HPDE6-E6E7 (cell line): Measurements from ENCODE around the gene EID3.
"Not testable (repeated sequence)": the region's sequence is repeated elsewhere in the genome, so short reads cannot be mapped to it uniquely, and the experiment has no call there.

ENCODE experiments used
- DNase-seq: peaks from one replicate; pipeline ENCODE4 v3.0.0; 2011; ENCODE audit warnings: missing footprints; ENCODE audit errors: extremely low spot score

Gene EID3

DNA sequence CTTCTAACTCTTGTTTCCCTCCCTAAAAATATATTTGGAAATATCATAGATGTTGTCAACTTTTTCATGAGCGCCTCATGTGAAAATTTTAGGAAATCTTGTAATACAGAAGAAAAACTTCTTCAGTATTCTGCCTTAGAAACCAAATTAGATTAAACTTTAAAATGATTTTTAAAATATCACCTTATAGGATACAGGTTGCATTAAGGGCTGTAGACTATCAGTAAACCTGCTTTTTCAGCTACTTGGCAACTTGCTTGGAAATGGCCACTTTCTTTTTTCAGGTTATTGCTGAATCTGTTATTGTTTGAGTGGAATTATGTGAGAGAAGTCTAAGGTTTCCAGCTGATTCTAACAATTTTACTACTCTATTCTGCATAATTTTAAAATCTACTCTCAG, 9.1 kb downstream of the EID3 start:
- DNase-seq = no peak

DNA sequence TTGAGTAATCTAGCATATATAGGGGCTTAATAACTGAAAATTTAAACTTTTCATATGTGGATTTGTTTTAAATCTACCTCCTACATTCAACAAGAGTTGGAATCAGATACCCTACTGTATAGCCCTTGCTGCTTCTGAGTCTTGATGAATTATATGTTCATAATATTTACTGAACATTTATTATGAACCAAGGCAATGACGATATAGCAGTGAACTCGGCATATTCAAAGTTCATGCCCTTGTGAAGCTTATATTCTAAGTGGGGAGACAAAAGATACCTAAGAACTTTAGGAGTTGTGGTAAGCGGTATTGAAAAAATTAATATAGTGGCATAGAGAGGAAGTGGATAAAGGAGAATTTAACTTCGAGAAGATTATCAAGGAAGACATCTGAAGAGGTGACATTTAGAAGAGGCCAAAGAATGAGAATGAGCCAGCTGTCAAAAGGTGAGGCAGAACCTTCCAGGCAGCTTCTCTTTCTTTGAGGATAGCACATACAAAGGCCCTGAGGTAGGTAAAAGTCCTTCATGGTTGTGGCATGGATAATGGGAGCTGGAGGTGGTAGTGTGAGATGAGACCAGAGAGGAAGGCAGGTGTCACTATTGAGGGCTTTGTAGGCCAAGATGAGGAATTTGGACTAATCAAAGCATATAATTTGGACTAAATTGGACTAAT, 10.2 kb downstream of the EID3 start:
- DNase-seq = no peak

DNA sequence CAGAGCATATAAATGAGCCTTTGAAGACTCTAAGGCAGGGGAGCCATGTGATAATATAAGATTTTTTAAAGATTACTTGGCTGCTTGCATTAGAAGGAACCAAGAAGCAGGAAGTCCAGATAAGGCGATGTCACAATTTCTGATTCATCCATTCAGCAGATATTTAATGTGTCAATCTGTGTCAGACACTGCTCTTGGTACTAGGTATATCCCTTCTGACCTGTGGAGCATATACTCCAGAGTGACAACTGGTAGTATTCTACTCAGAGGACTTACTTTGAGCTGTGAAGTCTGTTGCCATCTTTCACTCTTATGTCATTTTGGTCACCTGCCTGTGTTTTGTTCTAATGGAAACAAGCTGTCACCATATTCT, 10.7 kb downstream of the EID3 start:
- DNase-seq = no peak

DNA sequence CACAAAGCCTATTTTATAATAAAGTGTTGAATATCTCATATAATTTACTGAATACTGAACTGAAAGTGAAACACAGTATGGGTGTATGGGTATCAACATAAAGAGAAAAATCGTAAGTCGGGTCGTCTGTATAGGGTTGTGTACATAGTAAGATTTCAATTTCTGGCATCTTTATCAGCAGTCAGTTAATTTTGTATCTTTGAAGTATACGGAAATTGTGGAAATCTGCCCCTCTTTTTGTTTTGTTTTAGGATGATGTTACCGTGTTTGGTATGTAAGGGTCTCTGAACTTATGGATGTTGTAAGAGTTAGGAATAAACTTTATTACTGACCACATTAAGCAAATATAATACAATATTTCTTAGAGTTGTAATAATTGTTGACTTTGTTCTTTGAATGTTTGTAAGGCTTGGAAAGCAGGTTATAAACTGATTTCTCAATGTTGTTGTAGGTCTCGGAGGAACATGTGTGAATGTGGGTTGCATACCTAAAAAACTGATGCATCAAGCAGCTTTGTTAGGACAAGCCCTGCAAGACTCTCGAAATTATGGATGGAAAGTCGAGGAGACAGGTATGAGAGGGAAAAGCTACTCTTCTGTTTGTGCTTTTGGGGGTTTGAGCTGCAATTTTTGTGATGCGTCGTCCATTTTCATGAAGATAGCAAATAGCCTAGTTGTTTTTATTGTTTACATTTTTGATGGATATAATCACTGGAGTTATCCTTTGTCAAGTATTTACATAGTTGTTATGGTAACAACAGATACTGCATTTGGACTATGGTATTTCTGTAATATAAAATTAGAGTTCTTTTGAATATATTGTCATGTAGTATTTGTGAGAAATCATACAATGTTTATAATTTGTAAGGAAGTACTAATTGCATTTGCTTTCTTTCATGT, 12.0 kb downstream of the EID3 start:
- DNase-seq = no peak

DNA sequence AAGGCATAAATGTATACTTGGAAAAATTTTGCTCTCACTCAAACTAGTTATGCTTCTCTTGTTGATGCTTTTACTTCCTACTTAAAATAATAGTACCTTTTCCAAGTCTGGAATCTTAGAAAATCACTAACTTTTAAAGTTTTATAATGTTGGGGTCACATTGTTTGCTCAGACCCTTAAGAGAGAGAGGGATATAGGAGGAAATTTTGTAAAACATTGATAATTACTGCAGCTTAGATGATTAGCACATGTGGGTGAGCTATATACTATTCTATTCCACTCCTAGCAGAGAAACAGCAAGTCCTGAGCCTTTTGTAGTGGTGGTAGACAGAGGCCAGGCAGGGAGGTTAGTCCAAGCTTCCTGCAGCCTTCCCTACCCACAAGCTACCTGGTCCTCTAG, 13.4 kb downstream of the EID3 start:
- DNase-seq = no peak

DNA sequence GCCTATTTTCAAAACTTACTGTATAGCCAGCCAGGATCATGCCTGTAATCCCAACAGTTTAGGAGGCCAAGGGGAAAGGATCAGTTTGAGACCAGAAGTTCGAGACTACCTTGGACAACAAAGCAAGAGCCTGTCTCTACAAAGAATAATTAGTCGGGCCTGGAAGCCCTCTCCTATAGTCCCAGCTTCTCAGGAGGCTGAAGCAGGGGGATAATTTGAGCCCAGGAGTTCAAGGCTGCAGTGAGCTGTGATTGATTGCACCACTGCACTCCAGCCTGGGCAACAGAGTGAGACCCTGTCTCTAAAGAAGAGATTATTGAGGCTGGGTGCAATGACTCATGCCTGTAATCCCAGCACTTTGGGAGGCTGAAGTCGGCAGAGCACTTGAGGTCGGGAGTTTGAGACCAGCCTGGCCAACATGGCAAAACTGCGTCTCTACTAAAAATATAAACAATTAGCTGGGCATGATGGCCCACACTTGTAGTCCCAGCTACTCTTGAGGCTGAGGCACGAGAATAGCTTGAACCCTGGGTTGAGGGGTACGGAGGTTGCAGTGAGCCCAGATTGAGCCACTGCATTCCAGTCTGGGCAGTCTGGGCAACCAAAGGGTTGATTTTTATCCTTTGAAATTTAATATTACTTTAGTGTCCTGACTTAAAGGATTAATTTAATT, 14.1 kb downstream of the EID3 start:
- no peak for DNase-seq

DNA sequence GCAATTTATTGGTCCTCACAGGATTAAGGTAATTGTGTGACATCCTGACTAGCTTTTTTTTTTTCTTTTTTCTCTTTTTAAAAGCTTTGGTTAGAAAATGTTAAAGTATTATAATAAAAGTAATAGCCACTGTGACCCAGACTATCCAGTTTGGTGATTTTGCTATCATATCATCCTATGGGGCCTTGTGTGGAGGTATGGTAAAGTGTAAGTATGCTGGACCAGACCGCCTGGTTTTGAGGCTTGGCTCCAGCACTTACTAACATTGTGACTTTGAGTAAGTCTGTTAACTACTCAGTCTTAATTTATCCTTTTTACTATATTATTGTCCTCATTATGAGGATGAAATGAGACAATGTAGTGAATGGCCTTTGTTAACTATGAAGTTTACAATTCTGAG, 15.5 kb downstream of the EID3 start:
- no peak for DNase-seq

DNA sequence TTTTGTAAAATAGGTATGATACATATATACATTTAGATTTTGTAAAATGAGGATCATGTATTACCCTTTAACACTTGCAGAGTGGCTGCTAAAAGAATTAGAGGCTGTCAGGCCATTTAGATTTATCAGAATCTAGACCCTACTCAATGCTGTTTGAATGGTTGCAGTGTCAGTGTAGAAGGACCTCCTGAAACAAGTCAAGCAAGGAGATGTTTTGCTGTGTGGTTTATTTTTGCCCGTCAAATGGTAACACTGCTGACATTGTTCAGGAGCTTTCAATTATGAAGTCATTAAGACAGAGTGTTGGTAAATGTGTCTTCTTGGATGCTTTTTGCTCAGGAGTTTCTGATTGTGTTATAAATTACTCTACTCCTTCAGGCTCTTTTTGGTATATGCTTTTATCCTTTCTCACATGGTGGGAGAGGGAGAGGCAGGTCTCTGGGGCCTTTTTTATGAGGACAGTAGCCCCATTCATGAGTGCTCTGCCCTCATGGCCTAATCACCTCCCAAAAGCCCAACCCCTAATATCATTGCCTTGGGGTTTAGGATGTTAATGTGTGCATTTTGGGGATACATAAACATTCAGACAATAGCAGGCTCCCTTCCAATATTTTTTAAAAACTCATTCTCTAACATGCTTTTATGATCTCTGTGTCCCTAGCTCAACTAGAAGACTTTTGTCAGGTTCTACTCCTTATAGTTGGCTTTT, 16.5 kb downstream of the EID3 start:
- DNase-seq = no peak

DNA sequence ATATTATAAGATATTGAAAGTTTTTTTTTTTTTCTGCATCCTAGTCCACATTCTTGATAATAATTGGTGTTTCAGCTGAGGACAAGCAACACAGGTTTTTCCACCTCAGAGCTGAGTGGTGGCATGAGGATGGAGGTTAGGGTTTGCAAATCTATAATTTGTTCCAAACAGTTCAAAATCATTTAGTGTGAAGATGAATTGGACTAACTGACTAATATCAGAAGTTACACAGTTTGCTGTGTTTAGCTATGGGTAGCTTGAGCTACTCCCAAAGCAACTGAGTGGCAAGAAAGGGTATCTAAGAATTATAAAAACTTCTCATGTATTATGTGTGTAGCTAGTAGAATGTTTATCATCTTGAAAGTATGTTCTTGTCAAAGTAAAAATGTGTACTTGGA, 17.1 kb downstream of the EID3 start:
- no peak for DNase-seq

DNA sequence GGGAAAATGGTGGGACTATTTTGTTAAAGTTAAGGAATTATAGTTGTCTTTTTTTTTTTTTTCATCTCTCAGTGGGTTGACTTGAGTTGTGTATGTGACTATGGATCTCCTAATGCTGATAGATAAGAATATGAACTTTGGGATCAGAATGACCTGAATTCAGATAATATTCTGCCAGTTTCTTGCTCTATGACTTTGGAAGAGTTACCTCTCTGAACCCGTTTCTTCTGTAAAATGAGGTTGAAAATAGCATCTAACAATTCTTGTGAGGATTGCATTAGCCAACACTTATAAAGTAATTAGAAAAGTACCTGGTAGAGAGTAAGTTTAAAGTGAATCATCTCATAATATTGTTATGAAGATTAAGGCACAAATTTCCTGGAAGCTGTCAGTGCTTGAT, 18.4 kb downstream of the EID3 start:
- DNase-seq = no peak

DNA sequence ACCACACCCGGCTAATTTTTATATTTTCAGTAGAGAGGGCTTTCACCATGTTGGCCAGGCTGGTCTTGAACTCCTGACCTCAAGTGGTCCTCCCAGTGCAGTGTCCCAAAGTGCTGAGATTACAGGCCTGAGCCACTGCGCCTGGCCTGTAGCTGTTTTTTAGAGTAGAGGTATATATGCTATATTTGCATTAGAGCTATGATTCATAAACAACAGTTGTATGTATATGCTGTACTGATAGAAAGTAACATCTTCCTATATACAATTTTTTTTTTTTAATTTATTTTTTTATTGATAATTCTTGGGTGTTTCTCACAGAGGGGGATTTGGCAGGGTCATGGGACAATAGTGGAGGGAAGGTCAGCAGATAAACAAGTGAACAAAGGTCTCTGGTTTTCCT, 19.0 kb downstream of the EID3 start:
- not testable (repeated sequence) for DNase-seq

DNA sequence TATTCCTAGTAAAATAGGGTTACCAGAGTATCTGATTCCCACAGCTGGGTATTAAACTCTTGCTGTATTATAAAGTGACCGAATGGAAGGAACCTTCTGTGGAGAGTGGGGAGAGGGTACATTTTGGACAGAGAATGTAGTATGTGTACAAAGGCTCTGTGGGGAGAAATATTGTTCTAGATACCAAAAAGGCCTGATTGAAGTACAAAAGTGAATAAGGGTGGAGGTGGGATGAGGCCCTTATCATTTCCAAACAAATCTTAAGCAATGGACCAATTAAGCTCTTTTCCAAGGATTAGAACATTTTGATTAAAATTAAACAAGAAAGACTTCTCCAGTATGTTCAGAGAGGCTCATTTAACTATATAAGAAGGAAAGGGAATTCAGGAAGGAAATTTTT, 20.4 kb downstream of the EID3 start:
- DNase-seq = no peak

DNA sequence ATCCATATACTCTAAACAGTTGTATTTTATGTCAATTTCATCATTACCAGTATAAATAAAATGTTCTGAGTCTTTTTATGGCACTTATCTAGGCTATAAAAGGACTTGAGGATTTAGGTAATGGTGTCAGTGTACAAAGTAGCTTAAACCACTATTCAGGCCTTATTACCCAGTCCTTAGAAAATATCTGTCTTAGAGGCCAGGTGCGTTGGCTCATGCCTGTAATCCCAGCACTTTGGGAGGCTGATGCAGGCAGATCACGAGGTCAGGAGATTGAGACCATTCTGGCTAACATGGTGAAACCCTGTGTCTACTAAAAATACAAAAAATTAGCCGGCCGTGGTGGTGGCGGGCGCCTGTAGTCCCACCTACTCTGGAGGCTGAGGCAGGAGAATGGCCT, 24.7 kb downstream of the EID3 start:
- DNase-seq = not testable (repeated sequence)

DNA sequence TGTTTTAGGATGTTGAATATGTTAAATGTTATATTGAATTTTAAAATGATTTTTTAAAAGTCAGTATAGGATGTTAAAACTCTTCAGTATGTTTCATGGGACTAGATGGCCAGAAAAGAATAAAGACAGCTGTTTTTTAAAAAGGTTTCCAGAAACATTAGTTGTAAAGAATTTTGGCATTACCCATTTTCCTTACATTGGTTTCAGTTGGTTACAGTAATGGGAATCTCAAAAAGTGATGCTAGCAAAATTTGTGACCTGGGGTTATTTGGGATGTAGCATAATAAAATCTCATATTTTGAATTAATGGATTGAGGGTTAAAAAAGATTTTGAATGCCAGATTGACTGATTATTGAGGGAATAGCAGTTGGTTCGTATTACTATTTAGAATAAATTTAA, 25.3 kb downstream of the EID3 start:
- DNase-seq = no peak

DNA sequence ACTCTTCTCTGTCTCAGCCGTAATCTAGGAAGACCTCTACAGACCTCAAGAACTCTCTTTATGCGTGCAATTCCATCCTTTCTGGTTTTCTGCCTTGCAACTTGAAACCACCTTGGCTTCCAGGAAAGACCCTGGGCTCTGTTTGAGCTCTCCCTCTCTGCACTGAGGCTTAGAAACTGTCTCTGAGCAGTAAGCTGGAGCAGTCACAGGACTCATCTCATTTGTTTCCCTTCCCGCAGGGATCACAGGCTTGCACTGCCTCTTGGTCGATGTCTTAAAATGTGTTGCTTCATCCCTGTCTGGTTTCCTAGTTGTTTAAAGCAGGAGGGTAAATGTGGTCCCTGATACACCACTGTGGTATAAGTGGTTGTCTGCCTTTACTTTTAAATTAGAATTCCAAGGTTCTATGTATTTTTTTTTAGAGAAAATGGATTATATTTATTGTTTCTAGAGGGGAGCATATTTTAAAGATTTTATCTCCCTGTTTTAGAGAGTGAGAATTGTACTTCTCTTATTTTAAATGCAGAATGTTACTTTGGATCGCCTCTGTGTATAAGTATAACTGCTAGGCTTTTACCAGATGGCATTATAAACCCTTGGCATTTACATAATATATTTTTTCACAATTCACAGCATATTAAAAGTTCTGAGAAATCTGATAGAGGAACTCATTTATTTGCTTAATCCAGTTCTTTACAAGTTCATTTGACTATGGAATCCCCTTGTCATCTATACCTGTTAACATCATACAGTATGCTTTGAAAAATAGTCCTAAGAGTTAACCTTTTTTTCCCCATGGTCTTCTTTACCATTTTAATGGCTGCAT, 26.4 kb downstream of the EID3 start:
- DNase-seq = no peak

DNA sequence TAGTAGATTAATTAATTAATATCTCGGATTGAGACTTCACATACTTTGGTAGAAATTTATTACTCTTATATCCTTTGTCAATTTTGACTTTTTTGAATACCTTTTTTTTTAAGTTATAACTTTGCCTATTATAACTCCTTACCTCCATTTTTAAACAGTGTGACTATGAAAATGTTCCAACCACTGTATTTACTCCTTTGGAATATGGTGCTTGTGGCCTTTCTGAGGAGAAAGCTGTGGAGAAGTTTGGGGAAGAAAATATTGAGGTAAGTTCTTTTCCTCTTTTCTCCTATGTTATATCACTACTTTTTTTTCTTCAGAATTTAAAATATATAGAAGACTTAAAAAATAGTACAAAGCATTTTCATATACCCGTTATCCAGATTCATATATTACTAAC, 27.8 kb downstream of the EID3 start:
- no peak for DNase-seq

DNA sequence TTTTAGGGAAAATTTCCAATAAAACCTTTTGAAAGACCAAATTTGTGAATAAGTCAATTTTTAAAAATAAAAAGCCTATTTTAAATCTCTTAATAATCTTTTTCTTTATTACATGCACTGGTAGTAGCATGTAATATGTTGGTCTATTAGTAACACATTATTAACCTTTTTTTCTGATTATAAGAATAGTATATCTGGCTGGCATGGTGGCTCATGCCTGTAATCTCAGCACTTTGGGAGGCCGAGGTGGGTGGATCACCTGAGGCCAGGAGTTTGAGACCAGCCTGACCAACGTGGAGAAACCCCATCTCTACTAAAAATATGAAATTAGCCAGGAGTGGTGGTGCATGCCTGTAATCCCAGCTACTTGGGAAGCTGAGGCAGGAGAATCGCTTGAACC, 28.7 kb downstream of the EID3 start:
- DNase-seq = not testable (repeated sequence)

DNA sequence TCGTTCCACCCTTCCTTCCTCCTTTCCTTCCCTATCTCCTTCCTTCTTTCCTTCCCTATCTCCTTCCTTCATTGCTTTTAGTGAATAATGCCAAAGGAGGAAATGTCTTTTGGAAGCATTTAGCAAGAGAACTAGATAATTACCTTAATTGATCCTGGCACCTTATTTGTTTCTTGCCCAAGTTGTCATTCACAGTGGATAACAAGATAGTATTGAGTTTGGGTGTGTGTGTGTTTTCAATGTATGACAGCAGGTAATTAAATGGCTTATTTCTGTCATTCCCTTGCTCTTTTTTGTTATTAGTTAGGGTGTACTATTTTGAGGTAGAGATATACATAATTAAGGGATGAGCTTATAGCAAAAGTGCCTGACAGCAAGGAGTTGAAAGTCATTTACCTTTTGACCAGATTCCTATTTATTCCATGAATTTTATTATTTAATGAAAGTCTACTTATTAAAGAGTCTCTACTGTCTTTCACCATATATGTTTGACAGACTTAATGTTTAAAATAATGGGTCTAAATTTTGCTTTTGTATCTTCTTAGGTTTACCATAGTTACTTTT, 30.2 kb downstream of the EID3 start:
- no peak for DNase-seq

DNA sequence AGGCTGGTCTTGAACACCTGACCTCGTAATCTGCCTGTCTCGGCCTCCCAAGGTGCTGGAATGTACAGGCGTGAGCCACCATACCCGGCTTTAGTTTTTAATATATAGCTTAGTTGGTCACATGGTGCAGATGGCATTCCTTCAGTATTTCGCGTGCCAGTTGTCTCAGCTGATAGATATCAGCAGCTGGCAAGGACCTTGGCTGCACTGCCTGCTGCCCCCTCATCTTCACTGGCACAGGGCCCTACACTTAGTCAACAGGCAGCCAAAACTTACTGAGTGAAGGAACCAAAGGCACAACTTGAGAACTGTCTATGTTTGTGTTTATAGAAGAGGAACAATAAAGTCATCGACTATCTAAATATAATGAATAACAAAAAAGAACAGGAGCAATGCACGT, 31.0 kb downstream of the EID3 start:
- DNase-seq = no peak

DNA sequence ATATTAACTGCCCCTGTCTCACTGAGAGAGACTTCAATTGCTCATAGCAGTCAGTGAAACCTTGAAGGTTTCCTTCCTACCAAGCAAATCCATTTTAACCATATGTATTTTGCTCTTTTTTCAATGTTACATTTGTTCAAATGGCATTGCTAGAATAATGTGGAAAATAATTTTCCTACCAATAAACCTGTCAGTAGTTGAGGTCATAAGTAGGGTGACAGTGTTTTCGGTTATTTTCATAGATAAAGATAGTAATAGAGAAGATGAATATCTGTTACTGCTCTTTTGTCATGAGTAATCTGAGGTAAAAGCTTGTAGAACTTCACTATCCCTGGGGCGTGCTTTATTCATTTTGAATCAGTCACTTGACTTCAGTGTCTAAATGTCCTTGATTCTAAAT, 32.6 kb downstream of the EID3 start:
- no peak for DNase-seq

DNA sequence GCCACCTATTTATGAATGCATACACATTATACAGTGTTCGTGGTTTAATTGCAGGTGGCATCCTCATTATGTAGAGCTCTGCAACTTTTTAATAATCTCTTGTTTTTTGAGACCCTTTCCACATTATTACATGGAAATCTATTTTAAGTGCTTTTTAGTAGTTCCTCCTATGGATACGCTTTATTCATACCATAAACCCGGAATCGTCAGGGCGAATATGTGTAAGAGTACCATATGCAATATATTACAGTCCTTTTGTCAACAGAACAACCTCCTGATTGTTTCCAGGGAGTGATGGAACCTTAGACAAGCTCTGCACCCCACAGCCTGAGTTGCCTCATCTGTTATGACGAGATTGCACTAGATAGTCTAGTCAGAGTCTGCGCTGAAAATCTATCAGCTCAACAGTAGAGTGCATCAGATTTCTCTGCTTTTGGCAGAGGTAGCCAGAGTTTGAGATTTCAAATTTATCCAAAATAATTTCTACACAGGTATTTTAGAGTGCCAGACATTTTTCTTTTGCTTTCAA, 33.6 kb downstream of the EID3 start:
- DNase-seq = no peak
